Activated CD4-positive, alpha-beta T cell treated with anti-CD3 and anti-CD28 coated beads for 48 hours (primary cell): ENCODE results near the gene C1QL4.
A peak's percentile ranks its signal among the peaks of the same experiment; 100 is the strongest.
"Not testable (repeated sequence)": the region's sequence is repeated elsewhere in the genome, so short reads cannot be mapped to it uniquely, and the experiment has no call there.

Source experiments
- DNase-seq: peaks from one replicate; pipeline ENCODE4 v3.0.0-alpha.2; 2020

The C1QL4 gene

GRCh38 chr12:49347311-49348193, 10.6 kb upstream of the C1QL4 start:
- DNase-seq = peak; percentile 83

GRCh38 chr12:49346659-49347310, 9.8 kb upstream of the C1QL4 start, which contains the start of gene DNAJC22:
TSS of gene DNAJC22 (plus strand) at chr12:49346888. CDS start at chr12:49348873, 1,985 bp downstream.
- no peak for DNase-seq

DNA sequence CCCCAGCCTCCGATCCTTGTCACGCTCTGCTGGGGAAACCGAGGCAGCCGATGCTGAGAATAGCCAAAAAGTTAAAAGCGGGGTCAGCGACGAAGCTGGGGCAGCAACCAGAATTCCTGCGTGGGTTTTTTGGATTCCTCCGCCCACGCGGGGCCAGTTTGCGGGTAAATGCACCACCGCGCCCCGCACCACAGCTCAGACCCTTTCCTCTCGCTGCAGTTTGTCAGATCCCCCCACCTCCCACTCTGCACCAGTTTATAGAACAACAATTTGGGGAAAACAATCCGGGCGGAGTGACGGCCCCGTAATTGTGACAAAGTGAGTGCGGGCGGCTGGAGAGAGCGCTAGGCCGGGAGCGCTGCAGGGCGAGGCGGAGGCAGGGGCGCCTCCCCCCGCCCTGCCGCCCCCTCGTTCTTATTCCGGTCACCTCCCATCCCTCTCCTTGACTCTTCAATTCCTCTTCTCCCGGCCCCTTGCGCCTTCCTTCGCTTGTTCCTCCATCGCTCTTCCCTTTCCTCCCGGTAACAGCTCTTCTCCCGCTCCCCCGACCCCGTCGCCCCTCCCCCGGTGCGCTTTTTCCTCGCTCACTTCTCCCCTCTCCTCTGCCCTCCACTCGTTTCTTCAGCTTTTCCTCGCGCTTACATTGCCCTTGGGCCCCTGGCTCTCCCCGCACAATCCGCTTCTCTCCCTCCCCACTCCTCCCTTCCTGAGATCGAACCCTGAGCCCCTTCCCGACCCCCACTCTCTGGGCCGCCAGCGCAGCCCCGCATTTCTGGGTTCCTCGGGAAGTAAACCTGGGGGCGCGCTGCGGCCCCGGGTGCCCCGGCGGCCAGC, 9.1 kb upstream of the C1QL4 start:
- DNase-seq = no peak

DNA sequence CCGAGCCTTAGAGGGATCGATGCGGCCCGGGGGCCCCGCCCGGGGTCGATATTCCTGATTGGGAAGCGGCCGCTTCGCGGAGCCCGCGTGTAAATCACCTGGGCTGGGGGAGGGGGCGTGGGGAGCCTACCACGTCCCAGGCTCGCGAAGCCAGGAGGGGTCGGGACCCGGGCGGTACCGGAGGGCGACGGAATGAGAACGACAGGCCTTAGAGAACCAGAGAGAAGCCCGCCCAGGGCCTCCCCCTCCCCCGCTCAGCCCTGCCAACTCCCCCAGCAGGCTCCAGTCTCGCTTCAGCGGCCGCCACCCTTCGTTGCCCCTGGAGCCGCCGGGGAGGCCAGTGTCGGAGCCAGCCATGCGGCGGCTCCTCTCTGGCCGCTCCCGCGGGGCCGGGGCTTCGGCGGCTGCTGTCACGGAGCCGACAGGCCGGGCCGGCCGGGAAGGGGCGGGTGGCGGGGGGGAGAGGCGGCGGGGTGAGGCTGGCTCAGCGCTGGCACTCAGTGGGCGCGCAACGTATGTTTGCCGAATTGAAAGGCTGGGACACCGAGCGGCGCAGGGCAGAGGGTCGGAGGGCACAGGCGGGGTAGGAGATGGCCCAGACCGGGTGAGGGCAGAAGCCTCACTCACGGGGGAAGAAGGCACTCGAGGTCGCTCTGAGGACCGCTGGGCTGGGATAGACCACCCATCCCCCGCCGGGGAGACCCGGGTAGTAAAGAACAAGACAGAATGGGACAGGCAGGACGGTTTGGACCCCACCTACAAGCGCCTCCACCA, 8.2 kb upstream of the C1QL4 start:
- no peak for DNase-seq

GRCh38 chr12:49344486-49345050, 7.6 kb upstream of the C1QL4 start:
- no peak for DNase-seq

DNA sequence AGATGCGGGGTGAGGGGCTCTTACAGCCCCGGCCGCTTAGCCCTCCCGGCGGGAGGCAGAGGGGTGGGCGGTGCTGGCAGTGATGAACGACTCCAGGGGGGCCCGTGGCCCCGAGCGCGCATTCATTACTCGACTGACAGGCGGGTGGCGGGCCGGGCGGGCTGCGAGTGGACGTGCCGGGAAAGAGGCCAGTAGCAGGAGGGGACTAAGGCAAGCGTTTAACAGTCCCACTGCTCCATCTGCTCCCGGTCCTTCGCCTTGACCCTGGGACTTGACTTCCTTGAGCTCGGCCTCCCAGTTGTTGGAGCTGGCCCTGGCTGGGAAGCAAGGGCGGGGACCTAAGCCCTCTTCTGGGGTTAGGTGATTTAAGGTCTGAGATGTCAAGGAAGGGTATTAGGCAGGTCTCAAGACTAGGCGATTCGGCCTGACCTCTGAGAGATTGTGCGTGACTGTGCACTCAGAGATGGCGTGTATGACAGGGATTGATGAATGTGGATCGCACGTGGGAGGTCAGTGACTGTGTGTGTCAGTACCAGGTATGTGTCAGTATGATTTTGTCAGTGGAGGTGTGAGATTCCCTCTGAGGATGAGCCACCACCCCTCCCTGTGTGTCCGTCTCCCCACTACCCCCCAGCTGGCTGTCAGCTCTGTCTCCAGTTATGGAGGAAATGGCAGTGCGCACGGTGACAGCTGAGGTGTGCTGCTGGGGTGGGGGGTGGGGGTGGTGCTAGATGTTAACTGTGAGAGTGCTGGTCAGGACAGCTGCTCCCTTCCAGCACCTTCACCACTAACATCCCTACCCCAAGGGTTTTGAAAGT, 6.1 kb upstream of the C1QL4 start:
- peak; percentile 70 for DNase-seq

DNA sequence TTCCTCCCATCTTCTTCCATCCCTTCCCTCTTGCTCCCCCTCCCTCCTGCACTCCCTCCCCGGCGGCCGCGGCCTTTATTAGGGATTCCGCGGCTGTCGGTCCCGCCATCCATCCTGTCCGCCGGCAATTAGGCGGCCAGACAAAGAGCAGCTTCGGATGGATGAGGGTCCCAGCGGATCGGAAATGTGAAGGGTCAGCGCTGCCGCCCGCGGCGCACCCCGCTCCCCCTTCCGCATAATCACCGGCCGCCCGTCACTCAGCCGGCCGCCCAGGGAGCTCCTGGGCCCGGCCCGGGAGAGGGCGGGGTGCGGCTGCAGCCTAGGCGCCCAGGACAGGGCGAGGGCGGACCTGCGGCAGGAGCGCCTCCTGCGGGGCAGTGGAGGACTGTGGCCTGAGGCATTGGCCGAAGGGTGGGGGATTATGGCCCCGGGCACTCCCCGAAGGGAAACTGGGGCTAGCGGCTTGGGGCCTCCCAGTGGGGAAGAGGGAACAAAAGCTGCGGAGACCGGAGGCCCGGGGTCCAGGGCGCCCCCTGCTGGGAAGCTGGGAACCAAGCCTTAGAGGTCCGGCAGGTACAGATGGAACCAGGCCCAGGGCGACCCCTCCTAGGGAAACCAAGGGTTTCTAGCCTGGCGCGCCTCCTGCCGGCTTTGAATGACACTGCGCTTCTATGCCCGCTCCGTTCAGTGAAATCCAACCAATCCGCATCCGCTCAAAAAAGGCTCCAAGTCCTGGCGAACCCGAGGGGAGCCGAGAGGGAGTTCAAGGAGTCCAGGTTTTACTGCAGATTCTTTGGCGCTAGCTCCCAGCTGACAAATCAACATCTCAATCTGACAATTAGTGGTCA, 5.3 kb upstream of the C1QL4 start:
- DNase-seq = peak; percentile 91

DNA sequence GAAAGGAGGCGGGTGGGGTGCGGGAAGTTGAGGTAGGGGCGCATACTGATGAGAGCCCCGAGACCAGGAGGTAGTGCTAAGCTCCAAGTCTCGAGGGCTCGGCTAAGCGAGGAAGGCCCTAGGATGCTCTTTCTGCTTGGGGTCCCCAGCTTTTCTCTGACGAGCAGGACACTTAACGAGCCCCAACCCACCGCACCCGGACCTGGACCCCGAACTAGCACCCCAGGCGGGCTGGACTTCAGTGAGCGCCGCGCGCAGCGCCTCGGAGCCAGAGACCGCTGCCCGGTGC, 4.7 kb upstream of the C1QL4 start:
- DNase-seq = no peak

DNA sequence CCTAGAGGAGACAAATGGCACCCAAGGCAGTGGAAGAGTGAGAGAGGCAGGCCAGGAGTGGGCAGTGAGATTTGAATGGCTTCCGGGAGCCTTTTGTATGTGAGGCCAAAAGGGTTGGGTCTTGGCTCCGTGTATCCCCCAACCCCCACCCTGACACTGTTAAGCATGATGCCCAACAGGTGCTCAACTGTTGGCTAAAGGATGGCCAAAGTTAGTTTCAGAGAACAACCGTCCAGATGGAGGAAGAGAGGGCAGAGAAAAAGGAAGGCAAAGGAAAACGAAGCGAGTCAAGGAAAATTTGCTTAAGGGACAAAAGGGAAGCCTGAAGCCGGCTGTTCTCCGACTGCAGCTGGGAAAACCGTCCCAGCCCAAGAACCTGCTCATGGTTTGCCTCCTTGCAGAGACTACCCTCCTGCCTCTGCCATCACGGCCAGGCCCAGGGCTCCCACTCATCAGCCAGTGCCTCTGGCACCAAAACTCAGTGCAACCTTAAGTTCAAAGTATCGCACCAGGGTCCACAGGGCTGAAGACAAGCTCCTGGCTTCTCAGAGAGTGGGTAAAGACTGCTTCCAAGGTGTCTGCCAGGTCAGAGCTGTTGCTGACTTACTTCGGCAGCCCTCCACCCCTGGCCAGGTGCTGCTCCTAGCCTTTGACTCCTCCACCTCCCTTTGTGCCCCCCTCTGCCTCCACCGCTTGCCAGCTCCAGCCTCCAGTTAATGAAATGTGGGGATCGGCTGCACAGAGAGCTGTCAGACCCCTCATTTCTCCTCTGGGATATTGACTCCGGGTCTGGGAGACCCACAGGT, 4.2 kb upstream of the C1QL4 start:
- no peak for DNase-seq

- DNase-seq = no peak
These were observed 3.3 kb upstream of the C1QL4 start for GRCh38 chr12:49340095-49340870.

- no peak for DNase-seq
These were observed 2.5 kb upstream of the C1QL4 start for GRCh38 chr12:49339464-49339861.

DNA sequence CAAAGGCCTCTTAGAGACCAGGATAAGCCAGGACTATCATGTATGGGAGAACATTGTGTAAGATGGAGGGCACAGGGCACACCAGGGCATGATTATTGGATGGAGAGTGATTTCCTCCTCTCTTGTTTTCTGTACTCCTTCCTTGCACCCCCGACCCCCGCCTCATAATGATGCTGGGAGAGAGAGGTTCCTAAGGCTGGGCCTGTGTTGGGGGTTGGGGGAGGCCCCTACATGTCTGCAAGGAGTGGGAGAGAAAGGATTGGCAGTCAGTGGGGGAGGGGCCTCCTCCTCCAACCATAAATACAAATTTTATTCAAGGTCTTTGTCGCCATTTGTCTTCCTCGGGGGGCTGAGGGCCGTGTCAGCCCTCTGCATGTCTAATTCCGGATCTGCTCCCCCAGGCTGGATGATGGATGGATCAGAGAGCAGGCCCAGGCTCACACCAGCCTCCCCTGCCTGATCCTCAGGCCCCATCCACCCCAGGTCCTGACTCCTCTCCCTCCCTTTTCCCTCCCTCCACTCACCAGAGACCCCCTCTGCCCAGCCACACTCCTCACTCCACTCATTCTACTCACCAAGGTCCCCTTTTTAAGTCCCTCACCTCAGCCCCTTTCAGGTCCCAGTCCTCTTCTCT, 2.0 kb upstream of the C1QL4 start:
- no peak for DNase-seq

DNA sequence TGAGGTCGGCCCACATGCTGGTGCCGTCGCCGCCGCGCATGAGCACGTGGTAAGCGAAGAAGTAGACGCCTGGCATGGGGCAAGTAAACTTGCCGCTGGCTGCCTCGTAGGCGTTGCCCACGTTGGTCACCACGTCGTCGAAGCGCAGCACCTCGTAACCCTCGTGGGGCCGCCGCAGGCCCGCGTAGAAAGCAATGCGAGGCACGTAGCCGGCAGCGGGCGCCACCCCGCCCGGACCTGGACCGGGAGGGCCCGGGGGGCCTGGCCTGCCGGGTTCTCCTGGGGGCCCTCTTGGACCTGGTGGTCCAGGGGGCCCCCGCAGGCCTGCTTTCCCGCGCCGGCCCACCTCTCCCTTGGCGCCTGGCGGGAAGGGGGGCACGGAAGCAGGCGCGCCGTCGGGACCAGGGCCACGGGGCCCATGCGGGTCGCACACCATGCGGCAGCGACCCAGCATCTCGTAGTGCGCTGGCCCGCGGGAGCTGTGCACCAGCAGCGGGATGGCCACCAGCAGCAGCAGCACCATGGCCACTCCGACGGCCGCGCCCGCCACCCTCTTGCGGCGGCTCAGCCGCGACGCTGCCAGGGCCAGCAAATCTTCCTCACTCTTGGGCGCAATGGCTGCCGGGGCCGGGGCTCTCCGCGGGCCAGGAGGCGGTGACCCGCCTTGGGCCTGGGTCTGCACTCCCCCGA, 888 bp downstream of the C1QL4 start:
- DNase-seq = no peak

DNA sequence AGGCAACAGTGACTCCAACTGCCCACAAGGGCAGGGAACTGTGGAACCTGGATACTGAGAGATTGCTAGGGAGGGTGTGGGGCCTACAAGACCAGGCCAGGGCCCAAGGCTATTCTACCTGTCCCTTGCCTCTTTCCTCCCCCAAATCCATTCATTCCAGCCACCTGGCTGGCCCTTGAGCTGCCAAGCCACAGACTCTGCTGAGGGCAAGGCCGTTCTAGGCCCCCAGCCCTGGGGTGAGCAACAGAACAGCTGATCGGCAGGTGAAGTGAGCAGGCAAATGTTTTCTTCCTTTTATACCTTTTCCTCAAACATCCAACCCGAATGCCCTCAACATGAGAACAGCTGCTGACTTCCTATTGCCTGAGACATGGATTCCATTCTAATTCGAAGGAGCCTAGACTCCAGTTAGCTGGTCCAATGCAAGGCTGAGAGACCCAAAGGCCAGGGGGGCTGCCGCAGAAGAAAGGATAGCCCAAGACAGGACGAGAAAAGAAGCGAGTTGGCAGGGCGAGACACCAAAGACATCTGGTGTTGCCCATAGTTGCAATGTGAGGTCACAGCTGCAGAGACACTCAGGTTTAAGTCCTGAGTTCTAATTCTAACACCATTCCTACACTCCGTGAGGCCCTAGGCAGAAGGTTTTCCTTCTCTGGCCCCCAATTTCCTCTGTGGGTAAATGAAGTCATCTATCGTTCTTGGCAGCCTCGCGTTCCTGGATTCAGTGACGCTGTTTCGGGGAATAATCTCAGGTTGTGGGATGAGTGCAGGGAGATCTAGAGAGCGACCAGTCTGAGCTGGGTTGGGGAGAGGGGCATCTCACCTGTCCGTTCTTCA, 1.7 kb downstream of the C1QL4 start:
- no peak for DNase-seq

GRCh38 chr12:49334681-49335080, 2.3 kb downstream of the C1QL4 start:
- DNase-seq = no peak

GRCh38 chr12:49334226-49334625, 2.8 kb downstream of the C1QL4 start:
- DNase-seq = no peak

GRCh38 chr12:49333778-49334177, 3.2 kb downstream of the C1QL4 start:
- DNase-seq = not testable (repeated sequence)
